ENCODE data around the gene BSN. TPM values are rescaled to one million over a fixed set of nuclear protein-coding genes. Genes with fewer than 3 reads are reported as not detected.
"Not testable (repeated sequence)": the region's sequence is repeated elsewhere in the genome, so short reads cannot be mapped to it uniquely, and the experiment has no call there.

Gene BSN
- total RNA-seq, 1 experiment from 2014 or later, result 0.10 TPM

DNA sequence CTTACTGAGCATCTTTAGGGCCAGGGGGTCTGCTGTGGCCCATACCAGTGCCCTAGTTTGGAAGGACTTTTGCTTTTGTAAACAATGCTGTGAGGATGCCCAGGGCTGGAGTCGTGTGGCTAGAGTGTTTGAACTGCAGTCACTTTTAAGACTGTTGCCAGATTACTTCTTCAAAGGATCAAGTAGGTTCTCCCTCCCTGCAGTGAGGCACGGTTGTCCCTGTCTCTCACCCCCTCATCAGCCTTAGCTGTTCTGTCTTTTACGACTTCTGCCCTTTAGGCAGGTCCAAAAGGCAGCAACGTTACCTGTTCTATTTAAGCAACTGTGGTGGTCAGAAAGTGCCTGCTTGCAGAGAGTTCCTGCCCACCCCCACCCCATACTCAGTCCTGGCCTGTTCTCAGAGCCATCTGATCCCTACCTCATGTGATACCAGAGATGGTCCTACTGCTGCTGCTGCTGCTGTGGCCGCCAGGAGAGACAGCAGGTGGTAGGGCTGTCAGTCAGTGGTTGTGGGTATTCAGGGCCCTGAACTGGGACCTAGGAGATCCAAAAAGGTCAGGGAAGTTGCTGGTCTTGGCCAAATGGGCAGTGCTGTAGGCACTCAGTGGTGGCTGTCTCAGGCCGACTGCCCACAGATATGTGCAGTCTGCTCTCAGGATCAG is 140.3 kb downstream of the BSN start:
- DNase-seq (ENCODE audit: low spot score), result not testable (repeated sequence)

DNA sequence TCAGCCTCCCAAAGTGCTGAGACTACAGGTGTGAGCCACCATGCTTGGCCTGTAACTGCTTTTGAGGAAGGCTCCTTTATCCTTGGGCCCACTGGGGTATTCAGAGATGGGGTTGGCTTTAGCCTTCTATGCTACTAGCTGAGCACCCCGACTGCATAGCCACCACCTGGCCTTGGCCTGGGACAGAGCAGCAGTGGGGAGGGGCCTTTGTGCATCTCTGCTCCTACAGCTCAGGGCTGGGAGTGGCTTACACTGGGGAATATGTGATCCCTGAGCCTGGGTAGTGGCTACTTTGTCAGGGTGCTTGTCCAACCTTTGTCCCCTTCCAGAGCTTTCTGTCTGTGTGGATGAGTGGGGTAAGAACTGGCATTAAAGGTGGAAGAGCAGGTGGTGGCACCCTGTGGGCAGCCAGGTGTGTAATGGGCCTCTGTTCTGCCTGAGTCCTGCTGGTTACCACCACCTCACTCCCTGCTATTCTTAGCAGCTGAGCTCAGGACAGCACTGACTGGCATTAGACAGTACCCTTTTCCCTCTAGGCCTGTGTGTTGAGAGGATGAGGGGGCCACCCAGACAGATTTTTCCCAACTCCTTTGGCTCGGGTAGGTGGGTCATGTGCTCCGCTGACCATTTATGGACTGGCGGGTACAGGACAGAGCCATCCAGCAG is 141.2 kb downstream of the BSN start:
- DNase-seq (ENCODE audit: low spot score), result not testable (repeated sequence)

DNA sequence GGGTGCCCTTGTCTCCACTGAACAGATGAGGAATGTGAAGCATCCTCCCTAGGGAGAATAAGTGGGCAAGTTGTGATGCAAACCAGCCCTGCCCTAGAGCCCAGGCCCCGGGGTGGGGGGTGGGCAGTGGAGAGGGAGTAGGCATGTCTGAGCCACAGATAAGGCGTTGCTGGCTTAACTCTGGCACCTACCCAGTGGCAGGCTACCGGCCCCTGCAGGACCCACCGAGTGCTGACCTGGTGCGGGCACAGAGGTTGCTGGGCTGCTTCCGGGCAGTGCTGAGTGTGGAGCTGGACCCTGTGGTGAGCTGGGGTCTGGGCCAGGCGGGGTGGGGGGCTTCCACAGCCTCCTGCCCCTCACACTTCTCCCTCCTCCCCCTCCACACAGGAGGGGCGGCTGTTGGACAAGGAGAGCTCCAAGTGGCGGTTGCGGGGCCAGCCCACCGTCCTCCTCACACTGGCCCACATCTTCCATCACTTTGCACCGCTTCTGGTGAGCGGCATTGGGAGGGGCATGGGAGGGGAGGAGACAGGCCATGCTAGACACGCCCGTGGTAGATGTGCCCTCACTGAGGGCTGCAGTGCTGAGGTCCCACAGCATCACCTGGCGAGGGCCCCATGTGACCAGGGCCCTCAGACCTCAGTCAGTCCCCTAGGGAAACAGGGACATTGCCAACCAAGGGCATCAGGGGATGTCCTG is 145.2 kb downstream of the BSN start:
- DNase-seq (ENCODE audit: low spot score), result peak; percentile 22

DNA sequence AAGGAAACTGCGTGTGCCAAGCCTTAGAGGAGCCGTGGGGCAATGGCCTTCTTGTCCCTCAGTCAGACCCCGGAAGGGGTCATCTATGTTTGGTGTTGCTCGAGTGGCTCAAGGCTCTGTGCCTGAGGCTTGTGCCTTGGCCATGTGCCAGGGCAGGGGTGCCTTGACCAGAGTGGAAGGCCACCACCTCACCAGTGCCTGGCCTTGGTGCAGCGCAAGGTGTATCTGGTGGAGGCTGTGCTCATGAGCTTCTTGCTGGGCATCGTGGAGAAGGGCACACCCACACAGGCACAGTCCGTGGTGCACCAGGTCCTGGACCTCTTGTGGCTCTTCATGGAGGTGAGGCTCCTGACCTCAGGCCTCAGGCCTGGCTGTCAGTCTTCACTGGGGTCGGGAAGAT is 145.7 kb downstream of the BSN start:
- no peak for DNase-seq (ENCODE audit: low spot score)

DNA sequence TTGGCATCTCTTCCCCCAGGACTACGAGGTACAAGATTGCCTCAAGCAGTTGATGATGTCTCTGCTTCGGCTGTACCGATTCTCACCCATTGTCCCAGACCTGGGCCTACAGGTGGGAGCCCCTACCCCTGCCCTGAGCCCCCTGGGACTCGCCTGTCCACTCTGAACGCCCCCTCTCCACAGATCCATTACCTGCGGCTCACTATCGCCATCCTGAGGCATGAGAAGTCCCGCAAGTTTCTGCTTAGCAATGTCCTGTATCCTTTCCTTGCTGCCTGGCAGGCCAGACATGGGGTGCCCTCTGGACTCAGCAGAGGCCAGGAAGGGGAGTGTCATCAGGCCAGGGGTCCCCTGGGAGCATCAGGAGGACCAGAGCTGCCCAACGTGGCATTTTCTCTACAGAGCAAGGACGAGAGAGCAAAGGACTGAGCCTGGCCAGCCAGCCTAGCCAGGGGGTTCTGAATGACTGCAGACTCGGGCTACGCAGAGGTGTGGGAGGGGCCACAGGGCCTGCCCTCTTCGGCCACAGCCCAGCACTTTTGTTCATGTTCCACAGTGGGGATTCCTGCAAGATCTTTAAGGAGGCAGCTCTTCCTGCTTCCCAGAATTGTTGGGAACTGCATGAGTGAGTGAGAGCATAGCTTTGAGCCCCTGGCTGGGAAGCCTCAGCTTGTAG is 146.3 kb downstream of the BSN start:
- DNase-seq (ENCODE audit: low spot score), result no peak

DNA sequence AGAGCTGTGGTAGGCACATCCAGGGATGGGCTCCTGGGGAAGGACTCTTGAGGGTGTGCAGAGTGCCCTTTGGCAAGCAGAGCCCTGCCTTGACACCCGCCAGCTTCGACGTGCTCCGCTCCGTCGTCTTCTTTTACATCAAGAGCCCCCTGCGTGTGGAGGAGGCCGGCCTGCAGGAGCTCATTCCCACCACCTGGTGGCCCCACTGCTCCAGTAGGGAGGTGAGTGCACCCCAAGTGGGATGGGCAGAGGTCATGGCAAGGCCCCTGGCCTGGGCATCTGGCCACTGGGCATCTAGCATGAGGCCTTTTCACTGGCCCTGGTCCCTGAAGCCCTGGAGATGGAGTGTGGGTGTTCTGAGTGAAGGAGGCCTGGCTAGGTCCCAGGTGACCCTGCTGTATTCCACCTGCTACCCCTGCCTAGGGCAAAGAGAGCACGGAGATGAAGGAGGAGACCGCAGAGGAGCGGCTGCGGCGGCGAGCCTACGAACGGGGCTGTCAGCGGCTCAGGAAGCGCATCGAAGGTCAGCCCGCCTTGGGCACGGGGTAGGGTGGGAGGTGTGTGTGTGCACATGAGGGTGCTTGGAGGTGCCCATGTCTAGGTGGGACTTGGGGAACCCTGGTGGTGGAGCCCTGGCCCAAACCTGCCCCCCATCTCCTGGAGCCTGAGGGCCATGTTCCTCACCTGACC is 147.3 kb downstream of the BSN start:
- DNase-seq (ENCODE audit: low spot score), result no peak

DNA sequence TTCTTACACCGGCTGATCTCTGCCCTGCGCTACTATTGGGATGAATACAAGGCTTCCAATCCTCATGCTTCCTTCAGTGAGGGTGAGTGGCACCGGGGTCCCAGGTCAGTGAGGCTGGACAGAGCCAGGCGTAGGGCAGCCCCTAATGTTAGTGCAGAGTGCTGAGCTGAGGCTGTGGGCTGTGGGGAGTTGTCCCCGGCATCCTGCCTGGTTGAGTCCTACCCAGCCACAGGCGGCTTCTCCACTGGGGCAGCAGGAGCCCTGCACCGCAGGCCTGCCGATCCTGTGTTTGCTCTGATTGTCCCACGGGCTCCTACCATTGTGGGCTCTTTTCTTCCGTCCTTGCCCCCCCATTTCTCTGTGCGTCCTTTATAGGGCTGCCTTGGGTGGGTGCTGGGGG is 148.4 kb downstream of the BSN start:
- no peak for DNase-seq (ENCODE audit: low spot score)

DNA sequence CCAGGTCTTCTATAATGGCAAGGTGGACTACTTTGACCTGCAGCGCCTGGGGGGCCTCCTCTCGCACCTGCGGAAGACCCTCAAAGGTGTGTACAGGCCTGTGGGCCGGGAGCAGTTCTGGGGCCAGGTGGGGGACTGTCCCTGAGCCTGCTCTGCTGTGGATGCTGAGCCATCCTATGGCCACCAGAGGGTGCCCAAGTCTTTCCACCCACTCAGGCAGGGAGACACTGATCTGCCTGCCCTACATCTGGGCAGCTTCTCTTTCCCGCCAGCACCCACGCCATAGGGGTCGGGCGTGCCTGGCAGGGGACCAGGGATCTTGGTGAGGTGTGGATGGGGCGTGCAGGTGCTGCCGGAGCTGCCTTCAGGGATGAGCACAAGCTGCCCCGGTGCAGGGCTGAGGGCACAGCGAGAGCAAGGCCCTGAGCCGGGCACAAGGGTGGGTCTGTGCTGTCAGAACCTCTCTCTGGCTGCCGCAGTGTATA is 149.2 kb downstream of the BSN start:
- peak; percentile 55 for DNase-seq (ENCODE audit: low spot score)

DNA sequence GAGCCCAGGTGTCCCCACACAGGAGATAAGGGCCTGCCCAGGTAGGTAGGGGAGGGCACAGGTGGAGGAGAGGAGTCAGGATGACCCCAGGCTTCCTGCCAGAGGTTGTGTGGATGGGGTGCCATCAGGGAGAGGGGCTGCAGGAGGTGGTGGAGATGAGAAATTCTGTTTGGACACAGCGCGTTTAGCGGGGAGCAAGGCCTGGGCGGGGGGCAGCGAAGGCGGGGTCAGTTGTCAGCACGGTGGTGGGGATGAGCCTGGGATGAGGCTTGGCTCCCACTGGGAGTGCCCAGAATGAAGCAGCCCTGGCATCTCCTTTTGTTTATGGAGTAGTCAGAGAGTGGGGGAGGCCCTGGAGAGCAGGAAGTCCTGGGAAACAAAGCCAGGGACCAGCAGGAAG is 149.7 kb downstream of the BSN start:
- DNase-seq (ENCODE audit: low spot score), result no peak

DNA sequence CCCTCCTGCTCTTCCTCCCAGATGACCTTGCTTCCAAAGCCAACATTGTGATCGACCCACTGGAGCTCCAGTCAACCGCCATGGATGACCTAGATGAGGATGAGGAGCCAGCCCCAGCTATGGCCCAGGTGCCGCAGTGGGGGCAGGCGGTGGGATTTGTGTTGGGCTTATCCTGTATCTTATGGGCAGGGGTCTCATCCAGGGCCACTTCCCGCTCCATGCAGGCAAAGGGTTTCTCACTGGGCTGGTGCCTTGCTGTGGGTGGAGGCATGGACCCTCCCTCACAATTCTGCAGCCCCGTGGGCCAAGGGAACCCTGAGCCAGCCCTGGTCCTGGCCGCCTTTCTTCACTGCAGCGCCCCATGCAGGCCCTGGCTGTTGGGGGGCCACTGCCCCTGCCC is 150.4 kb downstream of the BSN start:
- no peak for DNase-seq (ENCODE audit: low spot score)

DNA sequence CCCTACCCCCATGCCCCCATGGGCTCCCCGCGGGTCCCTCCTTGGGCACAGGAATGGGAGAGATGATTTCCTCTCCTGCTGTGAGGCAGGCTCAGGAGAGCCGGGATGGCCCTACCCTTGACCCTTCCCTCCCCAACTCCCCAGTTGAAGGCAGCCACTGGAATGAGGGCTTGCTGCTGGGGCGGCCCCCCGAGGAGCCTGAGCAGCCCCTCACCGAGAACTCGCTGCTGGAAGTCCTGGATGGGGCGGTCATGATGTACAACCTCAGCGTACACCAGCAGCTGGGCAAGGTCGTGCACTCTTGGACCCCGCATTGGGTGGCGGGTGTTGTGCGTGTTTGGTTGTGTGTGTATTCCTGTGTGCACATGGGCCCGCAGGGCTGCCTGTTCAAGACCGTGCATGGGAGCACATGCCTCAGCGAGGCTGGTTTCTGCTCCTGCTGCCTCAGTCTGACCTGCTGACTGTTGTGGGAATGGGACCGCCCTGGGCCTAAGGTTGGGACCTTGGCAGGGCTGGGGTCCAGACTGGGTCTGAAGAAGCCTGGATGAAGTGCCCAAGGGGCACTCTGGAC is 151.2 kb downstream of the BSN start:
- DNase-seq (ENCODE audit: low spot score), result no peak

DNA sequence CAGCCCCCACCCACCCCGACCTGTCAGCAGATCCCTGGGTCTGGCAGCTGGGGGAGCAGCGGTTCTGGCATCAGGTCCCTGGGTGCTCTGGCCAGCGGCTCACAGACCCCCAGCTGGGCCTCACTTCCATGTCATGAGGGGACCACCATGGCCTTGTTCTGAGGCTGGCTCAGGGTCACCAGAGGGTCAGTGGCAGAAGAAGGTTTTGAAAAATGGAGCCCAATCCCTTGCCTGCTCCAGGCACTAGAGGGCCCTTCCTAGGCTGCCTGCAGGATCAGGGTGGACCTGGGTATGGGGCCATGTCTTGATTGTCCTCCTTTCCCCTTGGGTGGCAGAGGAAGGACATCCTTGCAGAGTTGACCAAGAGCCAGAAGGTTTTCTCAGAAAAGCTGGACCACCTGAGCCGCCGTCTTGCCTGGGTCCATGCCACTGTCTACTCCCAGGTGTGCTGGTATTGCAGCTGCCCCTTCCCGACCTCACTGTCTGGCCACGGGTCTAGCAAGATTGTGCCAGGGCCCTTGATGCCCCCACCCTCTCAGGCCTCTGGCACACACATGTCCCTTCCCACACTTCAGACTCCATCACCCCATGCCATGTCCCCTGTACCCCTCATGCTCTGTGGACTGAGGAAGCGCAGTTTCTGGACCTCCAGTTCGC is 152.3 kb downstream of the BSN start:
- DNase-seq (ENCODE audit: low spot score), result no peak

DNA sequence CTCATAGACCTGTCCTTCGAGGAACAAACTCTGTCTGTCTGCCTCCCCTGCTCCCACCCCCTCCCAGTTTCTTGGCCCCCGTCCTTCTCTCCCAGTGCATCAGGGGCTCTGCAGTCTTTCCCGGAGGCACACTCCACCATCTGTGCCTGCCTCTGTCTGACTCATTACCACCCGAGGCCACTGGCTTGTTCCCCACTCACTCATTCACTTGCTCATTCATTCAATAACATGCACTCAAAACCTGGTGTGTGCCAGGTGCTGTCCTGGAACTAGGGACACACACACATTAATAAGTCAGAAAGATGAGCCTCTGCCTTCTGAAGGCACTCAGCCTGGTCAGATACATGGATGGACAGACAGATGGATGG is 152.8 kb downstream of the BSN start:
- DNase-seq (ENCODE audit: low spot score), result no peak

DNA sequence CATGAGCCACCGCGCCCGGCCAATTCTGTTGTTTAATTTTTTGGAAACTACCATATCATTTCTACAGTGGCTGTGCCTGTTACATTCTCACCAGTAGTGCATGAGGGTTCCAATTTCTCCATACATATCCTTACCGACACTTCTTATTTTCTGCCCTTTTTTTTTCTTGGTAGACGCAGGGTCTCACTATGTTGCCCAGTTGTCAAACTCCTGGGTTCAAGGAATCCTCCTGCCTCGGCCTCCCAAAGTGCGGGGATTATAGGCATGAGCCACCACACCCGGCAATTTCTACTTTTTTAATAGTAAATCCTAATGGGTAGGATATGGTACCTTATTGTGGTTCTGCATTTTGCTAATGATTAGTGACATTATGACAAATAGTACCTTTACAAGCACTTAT is 155.6 kb downstream of the BSN start:
- no peak for DNase-seq (ENCODE audit: low spot score)

DNA sequence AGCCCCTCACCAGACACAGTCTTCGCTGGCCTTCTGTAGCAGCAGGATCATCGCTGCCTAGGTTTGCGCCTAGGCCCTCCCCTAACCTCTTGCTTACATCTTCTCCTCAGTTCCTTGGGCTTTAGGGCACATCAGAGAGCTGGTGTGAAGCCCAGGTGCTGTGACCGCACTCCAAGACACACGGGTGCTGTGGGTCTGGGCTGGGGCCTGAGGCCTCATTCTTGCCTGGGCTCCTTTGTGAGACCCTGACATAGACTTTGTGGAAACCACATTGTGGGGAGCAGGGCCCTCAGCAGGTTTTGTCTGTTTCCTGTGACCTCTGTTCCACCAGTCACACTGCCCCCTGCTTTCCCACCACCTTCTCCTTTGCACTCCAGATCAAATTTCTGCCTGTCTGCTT is 157.2 kb downstream of the BSN start:
- DNase-seq (ENCODE audit: low spot score), result no peak

DNA sequence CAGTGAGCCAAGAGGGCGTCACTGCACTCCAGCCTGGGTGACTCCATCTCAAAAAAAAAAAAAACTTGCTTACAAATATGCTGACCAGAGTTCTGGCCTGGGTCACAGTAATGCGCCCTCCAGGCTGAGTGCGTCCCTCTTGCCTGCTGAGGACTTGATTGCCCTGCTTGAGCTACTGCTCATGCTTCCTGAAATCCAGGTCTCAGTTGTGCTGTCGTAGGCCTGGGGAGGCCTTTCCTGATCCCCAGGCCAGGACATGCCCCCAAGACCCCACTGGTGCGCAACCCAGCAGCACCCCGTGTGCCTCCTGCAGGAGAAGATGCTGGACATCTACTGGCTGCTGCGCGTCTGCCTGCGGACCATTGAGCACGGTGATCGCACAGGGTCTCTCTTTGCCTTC is 157.9 kb downstream of the BSN start:
- no peak for DNase-seq (ENCODE audit: low spot score)

DNA sequence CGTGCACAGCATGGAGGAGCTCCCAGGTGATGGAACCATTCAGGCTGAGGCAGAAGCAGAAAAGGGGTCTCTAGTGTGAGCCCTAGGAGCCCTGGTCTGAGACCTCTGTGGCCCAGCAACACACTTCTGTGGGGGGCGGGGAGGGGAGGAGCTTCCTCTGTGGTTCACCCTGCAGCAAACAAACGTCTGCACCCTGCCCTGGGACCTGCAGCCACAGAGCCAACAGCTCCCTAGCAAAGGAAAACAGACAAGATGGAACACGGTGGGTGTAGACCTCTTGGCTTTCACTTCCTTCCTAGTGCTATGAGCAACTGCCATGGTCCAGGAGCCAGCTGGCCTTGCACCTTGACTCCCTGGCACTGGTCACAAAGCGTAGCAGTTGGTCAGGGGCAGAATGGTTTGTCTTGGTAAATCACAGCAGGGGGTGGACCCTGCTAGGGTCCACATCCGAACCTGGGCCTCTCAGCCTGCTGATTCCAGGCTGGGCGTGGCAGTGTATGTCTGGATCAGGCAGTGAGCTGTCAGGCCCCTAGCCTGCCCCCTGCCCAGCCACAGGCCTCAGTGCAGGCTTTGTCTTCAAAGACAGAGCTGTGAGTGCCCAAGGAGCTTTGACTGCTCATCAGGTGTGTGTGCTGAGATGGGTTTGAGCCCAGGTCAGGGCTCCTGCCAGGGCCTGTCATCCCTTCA is 158.5 kb downstream of the BSN start:
- no peak for DNase-seq (ENCODE audit: low spot score)

DNA sequence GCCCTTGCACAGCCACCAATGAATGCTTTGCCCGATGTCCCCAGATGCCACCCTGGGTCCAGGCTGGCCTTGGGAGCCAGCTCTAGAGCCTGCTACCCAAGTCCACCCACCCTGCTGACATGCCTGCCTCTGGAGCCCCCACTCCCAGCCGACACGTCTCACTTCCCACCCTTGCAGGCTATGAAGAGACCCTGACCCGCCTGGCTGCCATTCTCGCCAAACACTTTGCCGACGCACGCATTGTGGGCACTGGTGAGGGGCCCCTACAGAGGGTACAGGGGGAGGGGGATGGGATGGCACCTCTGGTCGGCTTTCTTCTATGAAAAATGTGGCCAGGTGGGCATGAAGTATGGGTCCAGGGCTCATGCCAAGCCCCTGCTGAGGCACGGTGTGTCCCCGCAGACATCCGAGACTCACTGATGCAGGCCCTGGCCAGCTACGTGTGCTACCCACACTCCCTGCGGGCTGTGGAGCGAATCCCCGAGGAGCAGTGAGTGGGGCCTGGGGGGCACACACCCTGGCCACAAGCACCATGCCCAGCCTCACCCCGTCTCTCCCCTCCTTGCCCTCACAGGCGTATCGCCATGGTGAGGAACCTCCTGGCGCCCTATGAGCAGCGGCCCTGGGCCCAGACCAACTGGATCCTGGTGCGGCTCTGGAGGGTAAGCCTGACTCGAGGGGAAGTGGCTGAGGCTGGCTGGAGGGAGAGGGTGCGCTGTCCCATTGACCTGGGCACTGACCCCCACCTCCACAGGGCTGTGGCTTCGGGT is 159.2 kb downstream of the BSN start:
- DNase-seq (ENCODE audit: low spot score), result no peak

DNA sequence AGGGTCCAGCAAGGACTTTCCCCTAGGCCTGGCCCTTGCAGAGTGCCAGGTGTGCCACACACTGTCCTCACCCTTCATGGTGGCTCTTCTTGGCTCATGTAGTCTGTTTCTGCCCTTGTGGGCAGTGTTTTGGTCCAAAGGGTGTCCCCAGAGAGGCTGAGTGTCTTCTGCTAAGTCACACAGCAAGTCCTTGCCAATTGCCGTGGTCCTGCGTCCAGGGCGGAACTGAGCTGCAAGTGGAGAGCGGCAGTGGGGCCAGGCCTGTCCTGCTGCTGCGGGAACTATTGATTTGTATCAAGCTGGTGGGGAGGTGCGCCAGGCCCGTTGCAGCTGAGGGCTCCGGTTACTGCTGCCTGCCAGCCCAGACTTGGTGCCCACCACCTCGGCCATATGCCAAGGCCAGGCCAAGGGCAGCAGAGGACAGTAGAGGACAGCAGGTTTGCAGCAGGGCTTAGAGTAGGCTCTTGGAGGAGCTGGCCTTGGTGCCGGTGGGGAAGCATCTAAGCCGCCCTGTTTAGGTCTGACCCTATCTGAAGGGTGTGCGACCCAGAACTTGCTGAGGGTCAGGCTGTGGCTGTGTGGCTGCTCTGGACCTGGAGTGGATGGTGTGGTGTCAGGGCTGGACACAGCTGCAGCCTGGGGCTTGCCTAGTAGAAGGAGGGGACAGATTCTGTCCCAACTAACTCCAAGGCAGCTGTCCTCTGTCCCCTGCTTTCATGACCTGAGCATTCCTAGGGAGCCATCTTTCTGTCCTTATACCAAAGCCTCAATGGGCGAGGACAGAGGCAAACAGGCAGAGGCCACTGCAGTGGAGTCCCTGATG is 160.7 kb downstream of the BSN start:
- no peak for DNase-seq (ENCODE audit: low spot score)
